HepG2 (cell line): ENCODE measurements around the gene LRRC73. TPM values are rescaled to one million over a fixed set of nuclear protein-coding genes. Genes with fewer than 3 reads are reported as not detected.

Experiments
- DNMT1 ChIP-seq: sonication (generic); formaldehyde crosslinking; IDR thresholded peaks from 2 replicates; pipeline ENCODE4 v1.5.1; 2020; ENCODE audit warnings: mild to moderate bottlenecking, missing genetic modification reagents
- ESRRA ChIP-seq: sonication (generic); formaldehyde crosslinking; IDR thresholded peaks from 2 replicates; pipeline ENCODE4 v1.5.1; 2020; ENCODE audit warnings: mild to moderate bottlenecking, low read depth, missing genetic modification reagents
- GABPB1 ChIP-seq: IDR thresholded peaks from 2 replicates; pipeline ENCODE4 v1.6.1; 2016; ENCODE audit warnings: mild to moderate bottlenecking, missing genetic modification reagents, moderate library complexity, missing compliant biosample characterization
- HDAC1 ChIP-seq: sonication (generic); formaldehyde crosslinking; IDR thresholded peaks from 2 replicates; pipeline ENCODE4 v1.5.1; 2020; ENCODE audit warnings: mild to moderate bottlenecking, missing genetic modification reagents
- HOXA7 ChIP-seq: sonication (generic); formaldehyde crosslinking; IDR thresholded peaks from 2 replicates; pipeline ENCODE4 v1.8.1; 2022; ENCODE audit warnings: mild to moderate bottlenecking, missing genetic modification reagents, moderate library complexity
- NR1H2 ChIP-seq: sonication (generic); formaldehyde crosslinking; IDR thresholded peaks from 2 replicates; pipeline ENCODE4 v1.8.1; 2022; ENCODE audit warnings: low read depth, missing genetic modification reagents, borderline replicate concordance
- NR2F2 ChIP-seq: IDR thresholded peaks from 2 replicates; pipeline ENCODE4 v1.6.1; 2012; ENCODE audit warnings: low read depth, inconsistent platforms, borderline replicate concordance
- POLR2A ChIP-seq, 2 experiments: IDR thresholded peaks; 2 replicates each; pipeline ENCODE4 v1.6.1; 2011; ENCODE audit warnings: low read depth in 2 of 2, low read length in 2 of 2, mild to moderate bottlenecking in 1 of 2, moderate library complexity in 1 of 2; ENCODE audit not compliant: insufficient read depth in 1 of 2
- RXRB ChIP-seq: IDR thresholded peaks from 2 replicates; pipeline ENCODE4 v1.6.1; 2016; ENCODE audit warnings: borderline replicate concordance, missing genetic modification reagents, missing compliant biosample characterization
- SAFB2 ChIP-seq: sonication (generic); formaldehyde crosslinking; IDR thresholded peaks from 2 replicates; pipeline ENCODE4 v1.5.1; 2020; ENCODE audit warnings: missing genetic modification reagents, low read depth, mild to moderate bottlenecking, borderline replicate concordance
- SOX13 ChIP-seq, 3 experiments: fragments of 450-650 bp in 1 of 3; sonication (generic) in 1 of 3; formaldehyde crosslinking in 1 of 3; IDR thresholded peaks in 2 of 3; conservative IDR thresholded peaks in 1 of 3; 2 replicates each; pipeline versions ENCODE4 v1.5.0 to v1.6.1; 2016 to 2020; ENCODE audit warnings: antibody characterized with exemption in 1 of 3, mild to moderate bottlenecking in 1 of 3, missing compliant biosample characterization in 1 of 3, missing genetic modification reagents in 1 of 3, moderate library complexity in 1 of 3
- SOX5 ChIP-seq: IDR thresholded peaks from 2 replicates; pipeline ENCODE4 v1.6.1; 2016; ENCODE audit warnings: borderline replicate concordance
- SOX6 ChIP-seq, 2 experiments: fragments of 450-650 bp in 1 of 2; sonication (generic) in 1 of 2; formaldehyde crosslinking in 1 of 2; IDR thresholded peaks; 2 replicates each; pipeline versions ENCODE4 v1.4.0 to v1.6.1; 2017 to 2020; ENCODE audit warnings: antibody characterized with exemption in 1 of 2, mild to moderate bottlenecking in 1 of 2, missing genetic modification reagents in 1 of 2
- TBX2 ChIP-seq: sonication (generic); formaldehyde crosslinking; IDR thresholded peaks from 2 replicates; pipeline ENCODE4 v1.5.0; 2020; ENCODE audit warnings: missing genetic modification reagents, mild to moderate bottlenecking, borderline replicate concordance
- YEATS2 ChIP-seq: sonication (generic); formaldehyde crosslinking; IDR thresholded peaks from 2 replicates; pipeline ENCODE4 v1.4.0; 2020; ENCODE audit warnings: missing genetic modification reagents, borderline replicate concordance
- YEATS4 ChIP-seq: sonication (generic); formaldehyde crosslinking; IDR thresholded peaks from 2 replicates; pipeline ENCODE4 v1.4.0; 2020; ENCODE audit warnings: missing genetic modification reagents, borderline replicate concordance
- ZNF101 ChIP-seq: sonication (generic); formaldehyde crosslinking; IDR thresholded peaks from 2 replicates; pipeline ENCODE4 v1.4.0; 2020; ENCODE audit warnings: mild to moderate bottlenecking, low read depth, missing genetic modification reagents, borderline replicate concordance
- ZNF224 ChIP-seq: sonication (generic); formaldehyde crosslinking; IDR thresholded peaks from 2 replicates; pipeline ENCODE4 v1.5.0; 2020; ENCODE audit warnings: mild to moderate bottlenecking, missing genetic modification reagents
- ZNF274 ChIP-seq: sonication (generic); formaldehyde crosslinking; IDR thresholded peaks from 2 replicates; pipeline ENCODE4 v1.5.1; 2020; ENCODE audit warnings: mild to moderate bottlenecking, missing genetic modification reagents
- ZNF326 ChIP-seq: sonication (generic); formaldehyde crosslinking; IDR thresholded peaks from 2 replicates; pipeline ENCODE4 v1.4.0; 2020; ENCODE audit warnings: missing genetic modification reagents, borderline replicate concordance
- ZNF382 ChIP-seq: sonication (generic); formaldehyde crosslinking; IDR thresholded peaks from 2 replicates; pipeline ENCODE4 v1.5.0; 2020; ENCODE audit warnings: missing genetic modification reagents, mild to moderate bottlenecking, borderline replicate concordance
- ZNF484 ChIP-seq: sonication (generic); formaldehyde crosslinking; IDR thresholded peaks from 2 replicates; pipeline ENCODE4 v1.5.1; 2020; ENCODE audit warnings: mild to moderate bottlenecking, low read depth, missing genetic modification reagents, borderline replicate concordance
- ZNF547 ChIP-seq: sonication (generic); formaldehyde crosslinking; IDR thresholded peaks from 2 replicates; pipeline ENCODE4 v1.5.1; 2020; ENCODE audit warnings: mild to moderate bottlenecking, missing genetic modification reagents
- ZNF567 ChIP-seq: sonication (generic); formaldehyde crosslinking; IDR thresholded peaks from 2 replicates; pipeline ENCODE4 v1.8.1; 2023; ENCODE audit warnings: mild to moderate bottlenecking, missing genetic modification reagents, borderline replicate concordance
- ZNF572 ChIP-seq: sonication (generic); formaldehyde crosslinking; IDR thresholded peaks from 2 replicates; pipeline ENCODE4 v1.5.1; 2020; ENCODE audit warnings: mild to moderate bottlenecking, missing genetic modification reagents
- ZNF737 ChIP-seq: sonication (generic); formaldehyde crosslinking; IDR thresholded peaks from 2 replicates; pipeline ENCODE4 v1.5.0; 2020; ENCODE audit warnings: missing genetic modification reagents, mild to moderate bottlenecking, borderline replicate concordance
- ZNF766 ChIP-seq: sonication (generic); formaldehyde crosslinking; IDR thresholded peaks from 2 replicates; pipeline ENCODE4 v1.5.0; 2020; ENCODE audit warnings: missing genetic modification reagents, borderline replicate concordance
- ZNF792 ChIP-seq: IDR thresholded peaks from 2 replicates; pipeline ENCODE4 v1.6.1; 2016
- ZNF883 ChIP-seq: sonication (generic); formaldehyde crosslinking; IDR thresholded peaks from 2 replicates; pipeline ENCODE4 v1.5.1; 2020; ENCODE audit warnings: mild to moderate bottlenecking, missing genetic modification reagents; ENCODE audit errors: not compliant biosample characterization
- polyA plus RNA-seq, 8 experiments: library from polyadenylated mRNA; depleted of rRNA in 3 of 8; stranded (reverse) in 7 of 8; unstranded in 1 of 8; fragments of >200 nt; fragmentation: Illumina TruSeq in 4 of 8; extraction: Trizol in 4 of 8; gene quantifications; 2 replicates each; pipeline versions ENCODE4 v1.2.1 to v1.2.3, GENCODE V29; 2011 to 2016; ENCODE audit warnings: low read depth in 4 of 8, missing spikeins in 1 of 8, mixed read lengths in 1 of 8; ENCODE audit not compliant: insufficient read depth in 1 of 8
- total RNA-seq, 5 experiments: library from RNA; depleted of rRNA; stranded (reverse); fragments of >200 nt; fragmentation: Illumina TruSeq; extraction: Trizol; gene quantifications; 2 replicates each; pipeline ENCODE4 v1.2.3, GENCODE V29; 2016; ENCODE audit warnings: low read depth in 1 of 5

Gene LRRC73
- total and polyA plus RNA-seq, 2 of the 13 experiments (the other 11 are each of a cell fraction or from before 2014, with no cell fraction given) = 0.11 to 0.12 TPM

GRCh38 chr6:43499028-43499815 is 10.9 kb downstream of the LRRC73 start (continued):
- TF ChIP-seq ZNF883 (CRISPR knock-in tag) = peak; percentile 29
- peak; percentile 61; the same call in 1 of the 2 replicates for TF ChIP-seq TBX2 (CRISPR knock-in tag)
- TF ChIP-seq NR1H2 (CRISPR knock-in tag) = no peak
- no peak for TF ChIP-seq NR2F2
- TF ChIP-seq ZNF572 (CRISPR knock-in tag) = peak; percentile 1; the same call in 1 of the 2 replicates
- no peak for TF ChIP-seq ZNF567 (CRISPR knock-in tag)
- TF ChIP-seq HDAC1 (CRISPR knock-in tag) = no peak; the same call in 1 of the 2 replicates
- TF ChIP-seq ZNF484 = no peak
- TF ChIP-seq SOX13 (IDR thresholded peaks at IDR 0.05) = no peak
- TF ChIP-seq SOX13 (CRISPR knock-in tag; conservative IDR thresholded peaks at IDR 0.05 in 1 of 2, IDR thresholded peaks at IDR 0.05 in 1 of 2) = peak in 1 of 2 experiments; percentile 68; a peak in 2 of 4 replicates
- no peak for TF ChIP-seq YEATS2 (CRISPR knock-in tag)
- no peak for TF ChIP-seq ZNF326 (CRISPR knock-in tag)
- TF ChIP-seq SOX6 (IDR thresholded peaks at IDR 0.05) = no peak
- TF ChIP-seq SOX6 (CRISPR knock-in tag; IDR thresholded peaks at IDR 0.05) = peak; percentile 78
- TF ChIP-seq SAFB2 (CRISPR knock-in tag) = no peak
- no peak for TF ChIP-seq ZNF737 (CRISPR knock-in tag)
- TF ChIP-seq YEATS4 (CRISPR knock-in tag) = no peak
- no peak for TF ChIP-seq POLR2A (IDR thresholded peaks at IDR 0.05; ENCODE audit: insufficient read depth in 1 of 2, low read depth in 2 of 2, low read length in 2 of 2)
- peak; percentile 70; the same call in 1 of the 2 replicates for TF ChIP-seq ZNF224
- 0 out of 2 replicates have a peak, but pooled peaks have one; percentile 13 for TF ChIP-seq GABPB1
- no peak for TF ChIP-seq ZNF792 (CRISPR knock-in tag)
- TF ChIP-seq ZNF101 (CRISPR knock-in tag) = no peak
- TF ChIP-seq HOXA7 = no peak
- TF ChIP-seq ZNF274 = peak; percentile 19; the same call in 1 of the 2 replicates
- peak; percentile 52; the same call in 1 of the 2 replicates for TF ChIP-seq RXRB (CRISPR knock-in tag)
- no peak for TF ChIP-seq ZNF382 (CRISPR knock-in tag)
- no peak for TF ChIP-seq DNMT1 (CRISPR knock-in tag)
- no peak for TF ChIP-seq ESRRA (CRISPR knock-in tag)
- 0 out of 2 replicates have a peak, but pooled peaks have one; percentile 55 for TF ChIP-seq ZNF547 (CRISPR knock-in tag)
- TF ChIP-seq ZNF766 (CRISPR knock-in tag) = no peak
- peak; percentile 71; the same call in 1 of the 2 replicates for TF ChIP-seq SOX5 (CRISPR knock-in tag)
